ENCODE results near the gene GLIS2.
A peak's percentile ranks its signal among the peaks of the same experiment; 100 is the strongest.

The GLIS2 gene

DNA sequence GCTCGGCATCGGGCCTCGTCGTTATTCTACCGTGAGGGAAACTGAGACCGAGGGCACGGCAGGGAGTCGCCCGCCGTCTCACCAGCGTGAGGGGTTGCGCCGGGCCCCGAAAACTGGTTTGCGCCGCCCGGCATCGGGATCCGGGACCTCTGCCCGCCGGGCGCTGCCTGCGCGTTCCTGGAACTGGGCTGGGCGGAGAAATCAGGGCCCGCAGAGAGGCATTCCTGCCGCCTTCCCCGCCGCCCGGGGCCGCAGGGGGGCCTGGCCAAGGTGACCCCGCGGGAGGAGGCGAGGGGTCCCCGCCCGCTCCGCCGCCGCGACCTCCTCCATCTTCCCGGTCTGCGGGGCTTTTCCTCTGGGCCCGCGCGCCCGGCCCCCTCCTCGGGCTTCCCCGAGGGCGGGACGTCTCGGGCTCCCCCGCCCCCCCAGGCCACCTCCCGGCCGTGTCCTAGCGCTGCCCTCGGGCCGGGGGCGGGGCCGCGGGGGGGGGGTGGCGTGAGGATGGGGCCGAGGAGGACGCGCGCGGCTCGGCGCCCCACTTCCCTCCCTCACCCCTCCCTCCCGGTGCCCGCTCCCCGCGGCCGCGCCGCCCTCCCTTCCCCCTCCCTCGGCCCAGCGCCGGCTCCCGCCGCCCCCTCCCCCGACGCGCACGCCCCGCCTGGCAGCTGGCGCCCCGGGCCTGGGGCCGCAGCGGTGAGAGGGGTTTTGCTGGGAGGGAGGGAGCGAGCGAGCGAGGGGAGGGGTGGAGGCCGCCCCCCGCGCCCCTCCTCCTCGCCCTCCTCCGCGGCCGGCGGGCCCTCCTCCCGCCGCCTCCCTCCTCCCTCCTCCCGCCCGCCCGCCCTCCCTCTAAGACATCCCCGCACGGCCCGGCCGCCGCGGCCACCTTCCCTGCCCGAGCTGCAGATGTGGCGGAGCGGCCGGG, at the start of gene GLIS2:
Gene GLIS2, plus strand, starts transcription at position 882 of the 922 bp plus-strand sequence. CDS start 16,214 bp downstream, outside the sequence.
- peak; percentile 33 for DNase-seq

DNA sequence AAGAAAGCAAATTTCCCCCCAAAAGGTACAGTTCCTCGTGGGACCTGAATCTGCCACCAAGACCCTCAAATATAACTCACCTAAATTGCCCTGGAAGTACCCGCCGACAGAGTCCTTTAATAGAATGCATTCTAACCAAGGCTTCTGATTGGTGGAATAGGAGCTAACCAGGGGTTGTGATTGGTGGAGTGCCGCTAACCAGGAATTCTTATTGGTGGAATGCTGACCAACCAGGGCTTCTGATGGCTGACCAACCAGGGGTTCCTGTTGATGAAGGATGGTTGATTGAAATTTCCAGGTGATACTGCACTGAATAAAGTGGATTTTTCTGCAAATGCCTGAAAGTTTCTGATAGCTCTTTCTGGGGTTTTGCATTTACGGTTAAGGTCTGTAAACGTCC, 49.5 kb upstream of the GLIS2 start:
- DNase-seq: no peak

DNA sequence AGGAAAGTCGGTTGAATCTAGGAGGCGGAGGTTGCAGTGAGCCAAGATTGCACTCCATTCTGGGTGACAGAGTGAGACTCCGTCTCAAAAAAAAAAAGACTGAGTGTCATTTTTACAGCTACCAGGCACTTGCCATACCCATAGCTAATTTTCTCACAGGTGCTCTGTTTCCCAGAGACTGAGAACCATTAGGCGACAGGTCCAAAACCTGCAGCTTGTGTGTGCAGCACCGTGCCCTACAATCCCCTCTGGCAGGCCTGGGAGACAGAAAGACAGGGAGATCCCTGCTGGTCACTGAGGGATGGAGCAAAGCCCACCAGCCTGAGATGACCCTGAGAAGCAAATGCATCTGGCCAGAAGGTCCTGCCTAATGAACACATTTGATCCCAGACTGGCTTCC, 45.8 kb upstream of the GLIS2 start:
- no peak for DNase-seq

DNA sequence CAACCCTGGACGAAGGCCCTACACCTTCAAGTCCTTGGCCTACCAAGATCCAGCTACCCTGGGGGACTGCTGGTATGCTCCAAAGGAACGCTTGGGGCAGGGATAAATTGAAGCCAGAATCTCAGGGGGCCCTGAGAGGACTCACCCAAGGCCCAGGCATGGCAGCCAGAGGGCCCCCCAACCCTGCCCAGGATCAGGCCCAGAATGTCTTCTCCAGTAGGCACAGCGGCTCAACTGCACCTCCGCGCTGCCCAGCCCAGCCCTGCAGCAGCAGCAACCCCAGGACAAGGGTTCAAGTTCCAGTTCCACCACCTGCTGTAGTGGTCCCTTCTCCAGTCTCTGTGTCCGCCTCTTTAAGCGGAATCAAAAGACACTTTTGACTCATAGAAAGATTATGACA, 45.3 kb upstream of the GLIS2 start:
- no peak for DNase-seq

DNA sequence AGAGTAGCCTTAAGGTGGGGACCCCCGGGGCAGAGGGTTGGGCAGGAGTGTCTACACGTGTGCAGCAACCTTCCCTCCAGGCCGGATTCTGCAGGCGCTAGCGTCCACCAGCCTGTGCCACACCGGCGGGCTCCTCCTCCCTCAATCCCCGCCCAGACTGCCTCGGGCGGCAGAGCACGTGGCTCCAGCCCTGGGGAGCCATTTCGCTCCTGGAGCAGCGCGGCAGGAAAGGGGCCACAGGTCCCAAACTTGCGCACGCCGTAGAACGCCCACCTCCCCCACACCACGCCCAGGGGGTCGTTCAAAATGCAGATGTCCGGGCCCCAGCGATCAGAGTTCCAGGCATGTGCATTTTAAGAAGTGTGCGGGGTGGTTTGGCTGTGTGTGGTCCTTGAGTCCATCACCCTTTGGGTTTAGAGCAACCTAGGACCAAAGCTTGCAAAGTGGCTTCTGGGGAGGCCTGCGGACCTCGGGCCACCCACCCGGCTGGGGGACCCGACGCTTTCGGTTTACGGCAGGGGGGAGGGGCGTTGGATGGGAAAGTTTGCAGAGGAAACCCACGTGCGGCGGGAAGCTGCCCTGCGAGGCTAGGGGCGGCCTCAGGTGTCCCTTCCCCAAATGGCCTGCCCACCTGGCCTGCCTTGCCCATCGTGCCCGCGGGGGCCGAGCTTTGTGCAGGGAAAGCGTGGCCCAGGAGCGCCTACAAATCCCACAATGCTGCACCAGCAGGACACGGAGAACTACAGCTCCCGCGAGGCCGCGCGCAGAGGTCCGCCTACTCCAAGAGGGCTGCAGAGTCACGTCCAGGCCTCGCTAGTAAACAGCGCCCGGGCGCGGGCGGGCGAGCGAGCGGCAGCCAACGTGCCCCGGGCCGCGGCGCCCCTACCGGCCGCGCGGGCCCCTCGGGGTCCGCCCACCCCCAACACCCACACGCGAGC, 44.4 kb upstream of the GLIS2 start:
- DNase-seq: peak; percentile 88

DNA sequence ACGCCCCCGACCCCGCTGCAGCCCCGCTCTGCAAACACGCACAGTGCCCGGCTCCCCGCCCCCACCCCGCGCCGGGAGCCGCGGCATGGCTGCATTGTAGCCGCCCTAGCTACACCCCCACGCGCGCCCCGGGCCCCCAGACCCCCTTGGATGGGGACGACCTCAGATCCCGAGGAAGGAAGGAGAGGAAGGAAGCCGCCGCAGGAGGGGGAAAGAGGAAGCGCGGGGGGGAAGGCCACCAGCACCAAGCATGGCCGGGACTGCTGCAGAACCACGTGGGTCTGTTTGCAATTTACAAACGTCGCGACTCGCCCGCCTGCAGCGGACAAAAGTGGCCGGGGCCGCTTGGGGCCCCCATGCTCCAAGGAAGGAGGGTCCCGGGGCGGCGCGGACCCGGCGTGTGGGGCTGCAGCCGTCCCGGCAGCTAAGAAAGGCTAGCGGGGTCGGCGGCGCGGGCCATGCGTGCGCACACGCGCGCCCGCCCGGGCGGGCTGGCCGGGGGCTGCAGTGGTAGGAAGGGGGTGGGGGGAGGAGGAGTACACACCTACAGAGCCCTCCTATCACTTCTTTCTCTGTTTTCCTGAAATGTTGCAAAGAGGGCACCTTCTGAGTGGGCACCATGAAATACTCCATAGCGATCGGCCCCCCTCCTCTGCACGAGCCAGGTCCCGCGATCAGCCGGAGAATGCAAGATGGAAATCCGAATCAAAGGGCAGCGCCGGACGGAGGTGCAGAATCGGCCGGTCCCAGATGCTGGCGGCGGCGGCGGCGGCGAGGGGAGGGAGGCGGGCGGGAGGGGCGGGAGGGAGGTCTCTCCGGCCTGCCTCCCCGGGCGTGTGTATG, 43.5 kb upstream of the GLIS2 start:
- DNase-seq: peak; percentile 55

DNA sequence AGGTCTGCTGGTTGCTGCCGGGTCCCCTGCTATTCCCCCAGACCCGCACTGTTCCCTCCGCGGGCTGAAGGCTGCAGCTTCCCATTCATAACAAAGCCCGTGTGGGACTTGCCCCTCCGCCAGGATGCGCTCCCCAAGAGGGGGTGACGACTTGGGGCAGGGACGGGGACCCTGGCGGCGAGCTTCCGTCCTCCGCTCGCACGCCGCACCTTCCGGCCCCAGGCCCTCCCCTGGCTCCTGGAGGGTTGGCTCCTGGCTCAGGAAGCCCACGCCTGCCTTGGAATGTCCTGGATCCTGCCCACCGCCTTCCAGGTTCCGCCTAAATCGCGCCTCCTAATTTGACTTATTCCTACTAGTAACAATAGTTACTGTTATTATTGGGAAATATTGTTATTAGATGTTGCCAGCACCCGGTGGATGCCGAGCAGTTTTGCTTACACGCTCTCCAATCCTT, 42.0 kb upstream of the GLIS2 start:
- no peak for DNase-seq

DNA sequence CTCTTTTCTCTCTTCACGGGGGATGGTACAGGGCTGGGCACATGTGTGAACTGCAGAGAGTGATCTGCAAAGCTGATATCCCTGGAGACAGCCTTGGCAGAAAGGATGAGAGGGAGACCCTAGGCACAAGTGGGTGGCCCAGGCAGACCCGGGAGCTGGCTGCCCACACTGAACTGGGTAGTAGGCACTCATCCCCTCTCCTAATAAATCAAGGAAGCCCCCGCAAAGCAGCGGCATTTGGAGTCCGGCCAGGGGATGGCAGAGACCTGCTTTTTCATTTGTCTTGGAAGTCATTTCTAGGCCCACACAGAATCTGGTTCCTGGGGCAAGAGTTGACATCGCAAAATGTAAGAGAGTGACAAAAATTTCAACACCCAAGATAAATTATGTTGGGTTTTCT, 40.0 kb upstream of the GLIS2 start:
- DNase-seq: no peak

DNA sequence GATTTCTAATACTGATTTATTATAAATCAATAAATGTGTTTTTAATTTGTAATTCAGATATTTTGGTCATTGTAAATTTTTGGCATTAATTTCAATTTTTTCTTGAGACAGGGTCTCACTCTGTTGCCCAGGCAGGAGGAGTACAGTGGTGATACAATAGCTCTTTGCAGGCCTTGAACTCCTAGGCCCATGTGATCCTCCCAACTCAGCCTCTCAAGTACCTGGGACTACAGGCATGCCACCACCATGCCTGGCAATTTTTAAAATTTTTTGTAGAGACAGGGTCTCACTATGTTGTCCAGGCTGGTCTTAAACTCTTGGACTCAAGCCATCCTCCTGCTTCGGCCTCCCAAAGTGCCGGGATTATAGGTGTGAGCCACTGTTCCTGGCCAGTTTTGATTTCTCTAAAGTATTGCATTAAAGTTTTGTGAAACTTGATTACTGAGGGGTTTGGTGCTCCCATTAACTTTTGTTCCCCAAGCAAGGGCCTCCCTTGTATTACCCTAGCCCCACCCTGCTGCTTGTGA, 37.8 kb upstream of the GLIS2 start:
- no peak for DNase-seq

DNA sequence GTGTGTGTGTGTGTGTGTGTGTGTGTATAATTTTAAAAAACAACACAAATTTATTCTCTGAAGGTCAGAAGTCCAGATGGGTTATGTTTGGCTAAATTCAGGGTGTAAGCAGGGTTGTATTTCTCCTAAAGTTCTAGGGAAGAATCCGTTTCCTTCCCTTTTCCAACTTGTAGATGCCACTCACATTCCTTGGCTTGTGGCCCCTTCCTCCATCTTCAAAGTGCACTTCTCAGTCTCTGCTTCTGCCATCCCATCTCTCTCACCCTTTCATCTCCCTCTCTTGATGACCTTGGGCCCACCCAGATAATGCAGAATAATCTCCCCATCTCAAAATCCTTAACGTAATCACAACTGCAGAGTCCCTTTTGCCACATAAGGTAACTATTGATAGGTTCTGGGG, 35.2 kb upstream of the GLIS2 start:
- DNase-seq: no peak

DNA sequence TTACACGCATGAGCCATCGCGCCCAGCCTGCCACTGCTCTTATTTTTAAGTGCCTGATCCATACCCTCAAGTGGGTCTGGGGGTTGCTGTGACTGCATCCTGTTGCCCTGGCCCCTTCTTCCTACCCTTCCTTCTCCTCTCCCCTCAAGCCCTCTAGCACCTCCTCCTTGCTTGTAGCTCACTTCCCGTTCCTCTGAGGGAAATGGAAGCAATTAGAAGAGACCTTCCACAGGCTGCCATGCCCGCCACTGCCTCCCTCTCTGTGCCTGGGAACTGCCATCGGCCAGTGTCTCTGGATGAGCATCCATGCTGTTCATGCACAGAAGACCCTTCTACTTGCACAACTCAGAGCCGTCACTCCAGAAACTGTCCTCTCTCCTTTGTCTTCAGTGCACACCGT, 32.4 kb upstream of the GLIS2 start:
- no peak for DNase-seq

DNA sequence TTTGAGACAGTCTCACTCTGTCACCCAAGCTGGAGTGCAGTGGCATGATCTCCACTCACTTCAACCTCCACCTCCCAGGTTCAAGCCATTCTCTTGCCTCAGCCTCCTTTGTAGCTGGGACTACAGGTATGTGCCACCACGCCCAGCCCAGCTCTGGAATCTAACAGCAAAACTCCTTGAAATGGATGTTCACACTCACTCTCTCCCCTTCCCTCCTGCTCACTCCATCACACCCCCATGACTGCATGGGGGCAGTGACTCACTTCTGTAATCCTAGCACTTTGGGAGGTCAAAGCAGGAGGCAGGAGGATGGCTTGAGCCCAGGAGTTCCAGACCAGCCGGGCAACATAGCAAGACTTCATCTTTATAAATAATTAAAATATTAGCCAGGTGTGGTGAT, 31.9 kb upstream of the GLIS2 start:
- no peak for DNase-seq

DNA sequence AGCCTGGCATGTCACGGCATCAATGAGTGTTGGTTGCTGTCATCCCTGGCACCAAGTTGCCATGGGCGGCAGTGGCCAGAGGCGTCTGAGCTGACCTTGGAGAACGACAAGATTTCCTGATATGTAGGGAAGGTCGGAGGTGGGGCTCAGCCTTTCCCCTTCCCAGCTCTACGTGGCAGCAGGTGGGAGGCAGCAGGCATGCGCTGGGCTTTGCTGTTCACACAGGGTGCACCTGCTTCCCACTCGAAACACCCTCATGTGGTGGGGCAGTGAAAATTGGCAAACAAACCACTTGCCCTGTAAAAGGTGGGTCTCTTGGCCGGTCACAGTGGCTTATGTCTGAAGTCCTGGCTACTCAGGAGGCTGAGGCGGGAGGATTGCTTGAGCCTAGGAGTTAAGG, 30.7 kb upstream of the GLIS2 start:
- DNase-seq: no peak

DNA sequence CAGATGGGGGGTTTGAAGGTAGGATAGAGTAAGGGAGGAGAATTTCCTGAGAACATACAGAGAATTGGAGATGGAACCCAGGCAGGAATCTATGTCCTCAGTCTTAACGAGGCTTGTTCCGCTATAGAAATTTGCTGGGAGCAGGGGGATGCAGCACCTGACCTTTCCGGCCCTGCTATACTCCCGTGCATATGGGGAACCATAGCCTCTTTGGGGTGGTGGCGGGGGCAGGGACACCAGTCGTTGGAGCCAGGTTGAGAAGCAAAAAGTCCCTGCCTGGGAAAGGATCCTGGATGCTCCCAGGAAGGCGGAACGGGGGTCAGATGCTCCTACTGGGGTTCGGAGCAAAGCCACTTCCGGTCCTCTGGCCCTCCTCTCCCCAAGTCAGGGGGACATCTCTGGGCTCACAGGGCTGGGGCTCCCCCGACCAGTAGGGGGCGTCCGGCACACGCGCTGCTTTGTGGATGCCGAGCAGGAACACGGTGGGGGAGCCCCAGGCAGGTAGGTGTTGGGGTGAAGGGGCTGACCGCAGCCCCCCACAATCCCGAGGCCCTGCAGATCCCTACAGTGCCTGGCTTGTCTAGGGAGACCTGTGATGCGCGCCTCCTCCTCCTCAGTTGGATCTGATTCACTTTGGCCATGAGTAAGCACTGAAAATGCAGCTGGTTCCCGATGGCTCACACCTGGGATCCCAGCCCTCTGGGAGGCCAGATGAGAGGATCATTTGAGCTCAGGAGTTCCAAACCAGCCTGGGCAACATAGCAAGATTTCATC, 27.5 kb upstream of the GLIS2 start:
- peak; percentile 73 for DNase-seq

DNA sequence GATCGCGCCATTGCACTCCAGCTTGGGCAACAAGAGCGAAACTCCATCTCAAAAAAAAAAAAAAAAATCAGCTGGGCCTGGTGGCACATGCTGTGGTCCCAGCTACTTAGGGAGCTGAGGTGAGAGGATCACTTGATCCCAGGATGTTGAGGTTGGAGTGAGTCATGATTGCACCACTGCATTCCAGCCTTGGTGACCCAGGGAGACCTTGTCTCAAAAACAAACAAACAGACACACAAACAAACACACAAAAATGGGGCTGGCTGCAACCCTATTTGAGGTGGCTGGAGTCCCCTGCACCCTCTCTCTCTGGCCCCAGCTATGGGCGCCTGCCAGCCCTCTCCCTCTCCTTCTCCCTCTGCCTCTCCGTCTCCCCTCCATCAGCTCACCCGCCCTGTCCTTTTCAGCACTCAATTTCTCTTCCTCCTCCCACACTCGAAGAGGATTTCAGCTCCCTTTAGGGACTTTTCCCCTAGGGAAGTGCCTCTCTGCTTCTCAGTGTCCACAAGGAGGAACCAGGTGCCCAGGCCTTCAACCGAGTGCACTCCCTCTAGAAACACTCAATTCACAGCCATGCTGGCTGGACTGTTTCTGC, 25.5 kb upstream of the GLIS2 start:
- DNase-seq: no peak

DNA sequence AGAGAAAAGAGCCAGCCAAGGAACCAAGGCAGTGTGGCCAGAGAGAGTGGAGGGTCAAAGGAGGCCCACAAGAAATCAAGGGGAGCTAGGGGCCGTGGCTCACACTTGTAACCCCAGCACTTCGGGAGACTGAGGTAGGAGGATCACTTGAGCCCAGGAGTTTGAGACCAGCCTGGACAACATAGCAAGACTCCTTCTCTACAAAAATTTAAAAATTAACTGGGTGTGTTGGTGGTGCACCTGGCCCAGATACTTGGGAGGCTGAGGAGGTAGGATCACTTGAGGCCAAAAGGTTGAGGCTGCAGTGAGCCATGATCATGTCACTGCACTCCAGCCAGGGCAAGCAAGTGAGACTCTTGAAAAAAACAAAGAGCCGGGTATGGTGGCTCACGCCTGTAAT, 24.2 kb upstream of the GLIS2 start:
- DNase-seq: no peak

DNA sequence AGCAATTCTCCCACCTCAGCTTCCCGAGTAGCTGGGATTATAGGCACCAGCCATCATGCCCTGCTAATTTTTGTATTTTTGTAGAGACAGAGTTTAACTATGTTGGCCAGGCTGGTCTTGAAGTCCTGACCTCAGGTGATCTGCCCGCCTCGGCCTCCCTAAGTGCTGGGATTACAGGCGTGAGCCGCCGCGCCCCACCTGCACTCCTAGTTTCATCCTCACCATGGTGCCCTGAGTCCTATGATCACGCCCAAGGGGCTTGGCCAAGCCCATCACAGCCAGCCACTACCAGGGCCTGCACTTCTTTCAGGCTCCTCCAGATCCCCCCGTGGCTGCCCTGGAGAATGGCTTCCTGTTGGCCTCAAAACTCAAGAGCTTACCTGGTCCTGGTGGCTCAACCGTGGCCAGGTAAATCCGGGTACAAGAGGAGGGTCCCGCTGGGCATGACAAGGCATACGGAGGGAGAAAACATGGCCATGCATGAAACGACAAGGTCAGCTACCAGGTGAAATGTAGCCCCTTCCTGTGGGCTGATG, 22.6 kb upstream of the GLIS2 start:
- no peak for DNase-seq

DNA sequence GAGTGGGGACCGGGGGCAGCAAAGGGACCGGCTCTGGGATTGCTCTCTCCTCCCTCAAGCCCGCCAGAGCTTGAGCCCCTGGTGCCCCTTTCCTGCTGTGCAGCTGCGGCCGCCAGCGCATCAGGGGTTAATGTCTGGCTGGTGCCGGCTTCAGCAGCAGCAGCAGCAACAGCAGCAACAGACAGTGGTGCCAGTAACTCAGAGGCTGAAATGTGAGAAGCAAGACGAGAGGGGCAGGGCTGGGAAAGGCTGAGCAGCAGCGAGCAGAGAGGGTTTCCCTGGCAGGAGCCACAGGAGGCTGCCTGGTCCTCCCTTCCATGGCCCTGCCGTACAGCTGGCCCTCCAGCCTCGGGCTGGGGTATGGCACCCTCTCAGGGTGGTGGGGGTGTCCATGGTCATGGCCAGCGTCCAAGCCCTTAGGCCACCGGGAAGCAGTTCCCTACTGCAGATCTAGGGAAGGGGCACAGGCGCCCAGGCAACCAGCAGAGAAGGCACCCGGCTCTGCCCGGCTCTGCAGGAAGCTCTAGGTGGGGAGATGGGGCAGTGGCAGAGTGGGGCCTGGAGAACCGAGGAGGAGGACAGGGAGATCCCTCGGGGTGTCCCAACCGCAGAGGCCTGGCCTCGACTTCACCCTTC, 21.9 kb upstream of the GLIS2 start:
- DNase-seq: no peak

DNA sequence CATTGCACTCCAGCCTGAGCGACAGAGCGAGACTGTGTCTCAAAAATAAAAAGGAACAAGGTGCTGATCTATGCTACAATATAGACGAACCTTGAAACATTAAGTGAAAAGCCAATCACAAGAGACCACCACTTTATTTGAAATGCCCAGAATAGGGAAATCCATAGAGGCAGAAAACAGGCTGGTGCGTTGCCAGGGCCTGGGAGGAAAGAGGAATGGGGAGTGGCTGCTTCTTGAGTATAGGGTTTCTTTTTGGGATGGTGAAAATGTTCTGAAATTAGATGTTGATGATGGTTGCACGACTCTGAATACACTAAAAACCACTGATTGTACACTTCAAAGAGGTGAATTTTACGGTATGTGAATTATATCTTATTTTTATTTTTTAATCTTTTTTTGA, 20.3 kb upstream of the GLIS2 start:
- DNase-seq: no peak

DNA sequence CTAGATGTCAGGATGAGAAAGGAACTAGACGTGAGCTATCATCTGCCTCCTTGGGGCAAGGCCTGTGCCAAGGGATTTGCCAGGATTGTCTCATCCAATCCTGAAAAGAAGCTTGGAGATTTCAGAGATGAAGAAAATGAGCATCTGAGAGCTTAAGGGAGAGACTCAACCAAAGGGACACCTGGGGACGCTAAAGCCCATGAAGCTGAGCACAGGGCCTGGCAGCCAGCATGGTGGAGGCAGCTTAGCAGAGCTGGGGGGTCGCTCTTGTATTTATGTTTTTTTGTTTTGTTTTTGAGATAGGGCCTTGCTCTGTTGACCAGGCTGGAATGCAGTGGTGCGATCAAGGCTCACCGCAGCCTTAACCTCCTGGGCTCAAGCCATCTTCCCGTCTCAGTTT, 18.4 kb upstream of the GLIS2 start:
- DNase-seq: no peak
